Limb (tissue), 2 donors: Measurements from ENCODE around the gene MAN2B1.
A peak's percentile ranks its signal among the peaks of the same experiment; 100 is the strongest.
"Not testable (repeated sequence)": the region's sequence is repeated elsewhere in the genome, so short reads cannot be mapped to it uniquely, and the experiment has no call there.

Source experiments
- DNase-seq, 2 donors: peaks; one replicate each; pipeline ENCODE4 v3.0.0-alpha.2; 2016; ENCODE audit errors: extremely low spot score in 2 of 2

The MAN2B1 gene

GRCh38 chr19:12623361-12624031 is 43.0 kb downstream of the MAN2B1 start:
- no peak for DNase-seq

- not testable (repeated sequence) for DNase-seq
Measured at GRCh38 chr19:12621253-12622024, 45.1 kb downstream of the MAN2B1 start.

GRCh38 chr19:12617646-12618045 is 48.9 kb downstream of the MAN2B1 start:
- no peak for DNase-seq

GRCh38 chr19:12611361-12611699 is 55.2 kb downstream of the MAN2B1 start:
- DNase-seq, result peak; percentile 85 to 87

GRCh38 chr19:12610540-12611360 is 55.8 kb downstream of the MAN2B1 start, which contains the start of the genes ZNF490 and ZNF791:
Gene ZNF490 (minus strand): TSS chr19:12610813. CDS start chr19:12610680, 133 bp downstream.
Gene ZNF791 (plus strand): TSS chr19:12610920. CDS start chr19:12611080, 160 bp downstream.
- peak; percentile 97 to 98 for DNase-seq

GRCh38 chr19:12607631-12608030 is 58.9 kb downstream of the MAN2B1 start:
- DNase-seq, result no peak

GRCh38 chr19:12606796-12607195 is 59.7 kb downstream of the MAN2B1 start:
- no peak for DNase-seq

- no peak for DNase-seq
Measured at GRCh38 chr19:12603714-12604113, 62.8 kb downstream of the MAN2B1 start.

GRCh38 chr19:12597594-12597993 is 68.9 kb downstream of the MAN2B1 start:
- DNase-seq, result no peak

GRCh38 chr19:12596927-12597548 is 69.5 kb downstream of the MAN2B1 start:
- DNase-seq, result peak in 1 of 2 donors; percentile 57
